Lung (tissue), 12 donors: ENCODE data around the gene GPR107. TPM values are rescaled to one million over a fixed set of nuclear protein-coding genes. Genes with fewer than 3 reads are reported as not detected.

ENCODE experiments used
- ATAC-seq: fragments of 200-7000 bp; cut with Tn5 transposase; one replicate; pipeline ENCODE4 v1.9.1; 2020; ENCODE audit warnings: moderate number of reproducible peaks; ENCODE audit not compliant: insufficient read depth, low FRiP score
- DNase-seq, 3 donors: peaks; one replicate each; pipeline ENCODE4 v3.0.0-alpha.2; 2013 to 2017
- H3K27ac ChIP-seq, 2 donors: one replicate each; pipeline ENCODE4 v1.5.1; 2013; ENCODE audit warnings: mild to moderate bottlenecking in 2 of 2, moderate library complexity in 2 of 2, control low read depth in 1 of 2, inconsistent platforms in 1 of 2, low read depth in 1 of 2, low read length in 1 of 2
- H3K27me3 ChIP-seq, 3 donors: one replicate each; pipeline ENCODE4 v1.5.1; 2013; ENCODE audit warnings: low read length in 2 of 3; ENCODE audit not compliant: control insufficient read depth in 3 of 3, insufficient read depth in 3 of 3
- H3K36me3 ChIP-seq, 4 donors: one replicate each; pipeline ENCODE4 v1.5.1; 2013; ENCODE audit warnings: low read length in 4 of 4, mild to moderate bottlenecking in 1 of 4, moderate library complexity in 1 of 4; ENCODE audit not compliant: control insufficient read depth in 4 of 4, insufficient read depth in 4 of 4
- H3K4me1 ChIP-seq, 5 donors: one replicate each; pipeline ENCODE4 v1.5.1; 2013; ENCODE audit warnings: low read length in 5 of 5, mild to moderate bottlenecking in 2 of 5, moderate library complexity in 1 of 5; ENCODE audit not compliant: control insufficient read depth in 5 of 5, insufficient read depth in 5 of 5
- H3K4me3 ChIP-seq: one replicate; pipeline ENCODE4 v1.5.1; 2013; ENCODE audit warnings: mild to moderate bottlenecking, control low read depth, moderate library complexity
- H3K9ac ChIP-seq, 2 donors: one replicate each; pipeline ENCODE4 v1.5.1; 2013; ENCODE audit warnings: low read length in 2 of 2, control low read depth in 1 of 2; ENCODE audit not compliant: insufficient read depth in 1 of 2
- H3K9me3 ChIP-seq, 4 donors: one replicate each; pipeline ENCODE4 v1.5.1; 2013; ENCODE audit warnings: low read length in 3 of 4, mild to moderate bottlenecking in 1 of 4, moderate library complexity in 1 of 4; ENCODE audit not compliant: control insufficient read depth in 4 of 4, insufficient read depth in 3 of 4
- CTCF ChIP-seq: IDR thresholded peaks from 2 replicates; pipeline ENCODE4 v1.5.1; 2012; ENCODE audit warnings: mild to moderate bottlenecking; ENCODE audit errors: control extremely low read depth, extremely low read depth
- WGBS, 2 donors: extraction: QIAGEN DNeasy Blood & Tissue Kit; methylation state at CpG; one replicate each; pipeline ENCODE4 v1.1.7; 2013; 5-methylcytosine and 5-hydroxymethylcytosine counted together
- polyA plus RNA-seq, 2 donors: library from polyadenylated mRNA; stranded (reverse); fragments of 200-250 nt; gene quantifications; one replicate each; pipeline ENCODE4 v1.2.1, GENCODE V29; 2013
- total RNA-seq, 2 donors: library from RNA; depleted of rRNA in 1 of 2; stranded (reverse); fragments of >200 nt in 1 of 2; gene quantifications; one replicate each; pipeline ENCODE4 v1.2.1, GENCODE V29; 2014 to 2021
- donor health status: control.
- donor health status: control.
- donor health status: Bipolar disorder and iron deficiency.
- donor health status: healthy.
- donor health status: DM: yes; HTN: yes; CAD: no.

The GPR107 gene
- total and polyA plus RNA-seq, 4 donors = 11.0 to 180 (median 33.2) TPM

- H3K36me3 ChIP-seq = peaks cover 0 to 39% (median 15%) of the 10 kb centered on the region in 4 donors
- no peak overlapping the region for H3K9ac ChIP-seq
Observed at GRCh38 chr9:130114741-130115140, 61.0 kb downstream of the GPR107 start.

GRCh38 chr9:130116346-130116745 is 62.6 kb downstream of the GPR107 start:
- H3K9ac ChIP-seq = no peak overlapping the region
- H3K27me3 ChIP-seq = no peaks in the 10 kb centered on the region
- WGBS, 2 donors = 95 to 96% methylated on average over 9 of the region's 9 CpGs
- ATAC-seq (no peak), DNase-seq (no peak)
- peaks cover 0 to 4% (median 0%) of the 10 kb centered on the region in 5 donors for H3K4me1 ChIP-seq
- no peak overlapping the region for H3K27ac ChIP-seq
- peaks cover 0 to 36% (median 8%) of the 10 kb centered on the region in 4 donors for H3K36me3 ChIP-seq
- no peak for TF ChIP-seq CTCF
- H3K4me3 ChIP-seq = no peak overlapping the region
- H3K9me3 ChIP-seq = no peaks in the 10 kb centered on the region

More at GRCh38 chr9:130114741-130115140, 61.0 kb downstream of the GPR107 start:
- Histone ChIP-seq H3K27me3 (no peaks in the 10 kb centered on the region), H3K27ac (no peak overlapping the region), H3K4me1 (peaks cover 0 to 4% (median 0%) of the 10 kb centered on the region in 5 donors), H3K9me3 (no peaks in the 10 kb centered on the region), H3K4me3 (no peak overlapping the region)
- TF ChIP-seq CTCF = no peak
- ATAC-seq (no peak), DNase-seq (no peak)

GRCh38 chr9:130117376-130117775 is 63.7 kb downstream of the GPR107 start:
- WGBS, 2 donors = 93 to 94% methylated on average over 9 of the region's 9 CpGs
- ATAC-seq (no peak), DNase-seq (no peak)
- no peak for TF ChIP-seq CTCF
- Histone ChIP-seq H3K4me1 (peaks cover 0 to 4% (median 0%) of the 10 kb centered on the region in 5 donors), H3K9ac (peak overlapping the region in 1 of 2 donors; percentile 46), H3K27ac (no peak overlapping the region), H3K9me3 (no peaks in the 10 kb centered on the region), H3K36me3 (peaks cover 0 to 35% (median 5%) of the 10 kb centered on the region in 4 donors), H3K4me3 (no peak overlapping the region), H3K27me3 (no peaks in the 10 kb centered on the region)
